ENCODE data around the gene SCUBE2.

DNA sequence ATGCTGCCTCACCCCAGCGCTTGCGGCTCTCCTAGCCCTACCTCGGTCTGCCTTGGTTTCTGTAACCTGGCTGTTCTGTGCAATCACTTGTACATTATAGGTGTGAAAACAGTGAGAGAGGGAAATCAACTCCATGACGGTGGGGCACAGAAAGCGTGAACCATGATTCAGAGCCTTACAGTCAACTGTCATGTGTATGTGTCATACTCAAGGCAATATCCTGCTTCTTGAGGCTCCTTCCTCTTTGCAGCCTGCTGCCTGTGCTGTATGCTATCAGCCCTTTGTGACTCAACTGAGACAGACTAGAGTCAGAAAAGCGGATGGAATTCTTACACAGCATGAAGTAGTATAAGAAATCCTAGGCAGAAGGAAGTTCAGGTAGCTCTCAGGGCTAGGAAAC lies 89.7 kb downstream of the SCUBE2 start:
- TF ChIP-seq, protein P1, sequence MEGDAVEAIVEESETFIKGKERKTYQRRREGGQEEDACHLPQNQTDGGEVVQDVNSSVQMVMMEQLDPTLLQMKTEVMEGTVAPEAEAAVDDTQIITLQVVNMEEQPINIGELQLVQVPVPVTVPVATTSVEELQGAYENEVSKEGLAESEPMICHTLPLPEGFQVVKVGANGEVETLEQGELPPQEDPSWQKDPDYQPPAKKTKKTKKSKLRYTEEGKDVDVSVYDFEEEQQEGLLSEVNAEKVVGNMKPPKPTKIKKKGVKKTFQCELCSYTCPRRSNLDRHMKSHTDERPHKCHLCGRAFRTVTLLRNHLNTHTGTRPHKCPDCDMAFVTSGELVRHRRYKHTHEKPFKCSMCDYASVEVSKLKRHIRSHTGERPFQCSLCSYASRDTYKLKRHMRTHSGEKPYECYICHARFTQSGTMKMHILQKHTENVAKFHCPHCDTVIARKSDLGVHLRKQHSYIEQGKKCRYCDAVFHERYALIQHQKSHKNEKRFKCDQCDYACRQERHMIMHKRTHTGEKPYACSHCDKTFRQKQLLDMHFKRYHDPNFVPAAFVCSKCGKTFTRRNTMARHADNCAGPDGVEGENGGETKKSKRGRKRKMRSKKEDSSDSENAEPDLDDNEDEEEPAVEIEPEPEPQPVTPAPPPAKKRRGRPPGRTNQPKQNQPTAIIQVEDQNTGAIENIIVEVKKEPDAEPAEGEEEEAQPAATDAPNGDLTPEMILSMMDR (IDR thresholded peaks at IDR 0.05; ENCODE audit: insufficient read depth, low read length, poor library complexity, severe bottlenecking): no peak
- TF ChIP-seq EZH2phosphoT487 (conservative IDR thresholded peaks at IDR 0.05; ENCODE audit: low read length): no peak
